ENCODE measurements around the gene SUPT4H1.

SUPT4H1 gene

DNA sequence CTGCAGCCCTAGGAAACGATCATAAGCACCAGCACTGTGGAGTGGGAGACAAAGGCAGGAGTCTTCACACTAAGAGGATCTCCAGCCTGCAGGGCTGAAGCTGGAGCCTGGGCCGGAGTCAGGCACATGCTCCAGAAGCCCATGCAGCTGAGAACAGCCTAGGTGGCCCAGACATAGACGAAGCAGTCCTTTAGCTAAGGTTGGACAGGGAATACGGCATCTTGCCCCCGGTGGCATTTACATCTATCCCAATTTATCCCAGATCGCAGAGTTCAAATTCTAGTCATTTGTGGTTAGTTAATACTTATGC lies 37.3 kb downstream of the SUPT4H1 start:
- DNase-seq (ENCODE audit: low spot score) (peak; percentile 42), ATAC-seq (ENCODE audit: low read depth) (no peak)
- H3K9me3 ChIP-seq (ENCODE audit: severe bottlenecking) = no peaks in the 10 kb centered on the region
- TF ChIP-seq, protein P1, sequence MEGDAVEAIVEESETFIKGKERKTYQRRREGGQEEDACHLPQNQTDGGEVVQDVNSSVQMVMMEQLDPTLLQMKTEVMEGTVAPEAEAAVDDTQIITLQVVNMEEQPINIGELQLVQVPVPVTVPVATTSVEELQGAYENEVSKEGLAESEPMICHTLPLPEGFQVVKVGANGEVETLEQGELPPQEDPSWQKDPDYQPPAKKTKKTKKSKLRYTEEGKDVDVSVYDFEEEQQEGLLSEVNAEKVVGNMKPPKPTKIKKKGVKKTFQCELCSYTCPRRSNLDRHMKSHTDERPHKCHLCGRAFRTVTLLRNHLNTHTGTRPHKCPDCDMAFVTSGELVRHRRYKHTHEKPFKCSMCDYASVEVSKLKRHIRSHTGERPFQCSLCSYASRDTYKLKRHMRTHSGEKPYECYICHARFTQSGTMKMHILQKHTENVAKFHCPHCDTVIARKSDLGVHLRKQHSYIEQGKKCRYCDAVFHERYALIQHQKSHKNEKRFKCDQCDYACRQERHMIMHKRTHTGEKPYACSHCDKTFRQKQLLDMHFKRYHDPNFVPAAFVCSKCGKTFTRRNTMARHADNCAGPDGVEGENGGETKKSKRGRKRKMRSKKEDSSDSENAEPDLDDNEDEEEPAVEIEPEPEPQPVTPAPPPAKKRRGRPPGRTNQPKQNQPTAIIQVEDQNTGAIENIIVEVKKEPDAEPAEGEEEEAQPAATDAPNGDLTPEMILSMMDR (IDR thresholded peaks at IDR 0.05; ENCODE audit: poor library complexity, severe bottlenecking) = no peak
- no peak overlapping the region for H3K4me3 ChIP-seq (ENCODE audit: severe bottlenecking)
- H3K27me3 ChIP-seq (ENCODE audit: insufficient read depth, poor library complexity, severe bottlenecking) = no peaks in the 10 kb centered on the region
- no peak overlapping the region for H3K27ac ChIP-seq (ENCODE audit: poor library complexity, severe bottlenecking)
- no peaks in the 10 kb centered on the region for H3K36me3 ChIP-seq (ENCODE audit: low read depth)
- H3K4me1 ChIP-seq (ENCODE audit: insufficient read depth, poor library complexity, severe bottlenecking) = no peaks in the 10 kb centered on the region

DNA sequence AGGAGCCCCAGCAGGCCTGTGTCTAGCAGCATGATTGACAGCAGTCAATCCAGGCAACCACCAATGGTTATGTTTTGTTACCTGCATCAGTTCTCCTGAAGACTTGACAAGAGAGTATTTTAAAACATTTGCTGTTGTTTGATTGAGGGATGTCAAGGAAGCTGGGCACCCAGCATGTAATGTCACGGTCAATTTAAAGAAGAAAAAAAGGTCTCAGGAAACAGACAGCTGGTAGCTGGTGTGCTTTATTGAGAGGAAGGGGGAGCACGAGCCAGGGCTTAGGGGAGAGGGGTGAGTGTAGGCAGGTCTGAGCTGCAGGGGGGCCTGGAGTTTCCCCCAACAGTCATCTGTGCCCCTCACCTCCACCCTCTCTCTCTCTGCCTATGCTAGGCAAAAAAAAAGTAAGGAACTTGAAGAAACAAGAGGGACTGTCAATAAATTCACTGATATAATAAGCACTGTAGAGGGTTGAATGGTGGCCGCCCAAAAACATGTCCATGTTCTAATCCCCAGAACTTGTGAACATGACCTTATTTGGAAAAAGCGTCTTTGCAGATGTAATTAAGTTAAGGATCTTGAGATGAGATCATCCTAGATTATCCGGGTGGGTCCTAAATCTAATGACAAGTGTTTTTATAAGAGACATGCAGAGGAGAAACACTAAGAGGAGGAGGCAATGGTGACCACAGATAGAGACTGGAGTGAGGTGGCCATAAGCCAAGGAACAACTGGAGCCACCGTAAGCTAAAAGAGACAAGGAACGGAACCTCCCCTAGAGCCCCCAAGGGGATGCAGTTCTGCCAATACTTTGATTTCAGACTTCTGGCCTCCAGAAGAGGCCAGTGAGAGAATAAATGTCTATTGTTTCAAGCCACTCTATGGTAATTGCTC lies 37.9 kb downstream of the SUPT4H1 start:
- ATAC-seq (ENCODE audit: low read depth) (no peak), DNase-seq (ENCODE audit: low spot score) (no peak)
- no peaks in the 10 kb centered on the region for H3K9me3 ChIP-seq (ENCODE audit: severe bottlenecking)
- TF ChIP-seq, protein P1 (IDR thresholded peaks at IDR 0.05; ENCODE audit: poor library complexity, severe bottlenecking) = no peak
- H3K27me3 ChIP-seq (ENCODE audit: insufficient read depth, poor library complexity, severe bottlenecking) = no peaks in the 10 kb centered on the region
- no peaks in the 10 kb centered on the region for H3K36me3 ChIP-seq (ENCODE audit: low read depth)
- H3K4me1 ChIP-seq (ENCODE audit: insufficient read depth, poor library complexity, severe bottlenecking) = no peaks in the 10 kb centered on the region
- H3K27ac ChIP-seq (ENCODE audit: poor library complexity, severe bottlenecking) = no peak overlapping the region
- H3K4me3 ChIP-seq (ENCODE audit: severe bottlenecking) = no peak overlapping the region

DNA sequence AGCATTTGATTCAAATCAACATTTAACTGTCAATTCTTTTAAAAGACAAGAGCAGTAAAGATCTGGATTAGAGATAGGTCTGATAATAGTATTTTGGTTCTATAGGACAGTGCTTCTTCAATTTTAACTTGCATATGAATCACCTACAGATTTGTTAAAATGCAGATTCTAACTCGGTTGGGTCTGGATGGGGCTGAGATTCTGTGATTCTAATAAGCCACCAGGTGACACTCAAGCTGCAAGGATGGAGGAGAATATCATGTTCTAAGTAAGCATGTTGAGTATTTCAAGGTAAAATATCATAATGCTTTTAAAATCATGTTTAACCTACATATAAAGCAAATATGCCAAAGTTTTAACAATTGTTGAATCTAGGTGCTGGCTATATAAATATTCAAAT lies 39.2 kb downstream of the SUPT4H1 start:
- Histone ChIP-seq H3K27ac (ENCODE audit: poor library complexity, severe bottlenecking) (no peak overlapping the region), H3K36me3 (ENCODE audit: low read depth) (no peaks in the 10 kb centered on the region), H3K9me3 (ENCODE audit: severe bottlenecking) (no peaks in the 10 kb centered on the region), H3K27me3 (ENCODE audit: insufficient read depth, poor library complexity, severe bottlenecking) (no peaks in the 10 kb centered on the region), H3K4me3 (ENCODE audit: severe bottlenecking) (no peak overlapping the region), H3K4me1 (ENCODE audit: insufficient read depth, poor library complexity, severe bottlenecking) (no peaks in the 10 kb centered on the region)
- DNase-seq (ENCODE audit: low spot score) (no peak), ATAC-seq (ENCODE audit: low read depth) (no peak)
- TF ChIP-seq, protein P1 (IDR thresholded peaks at IDR 0.05; ENCODE audit: poor library complexity, severe bottlenecking) = peak; percentile 23

DNA sequence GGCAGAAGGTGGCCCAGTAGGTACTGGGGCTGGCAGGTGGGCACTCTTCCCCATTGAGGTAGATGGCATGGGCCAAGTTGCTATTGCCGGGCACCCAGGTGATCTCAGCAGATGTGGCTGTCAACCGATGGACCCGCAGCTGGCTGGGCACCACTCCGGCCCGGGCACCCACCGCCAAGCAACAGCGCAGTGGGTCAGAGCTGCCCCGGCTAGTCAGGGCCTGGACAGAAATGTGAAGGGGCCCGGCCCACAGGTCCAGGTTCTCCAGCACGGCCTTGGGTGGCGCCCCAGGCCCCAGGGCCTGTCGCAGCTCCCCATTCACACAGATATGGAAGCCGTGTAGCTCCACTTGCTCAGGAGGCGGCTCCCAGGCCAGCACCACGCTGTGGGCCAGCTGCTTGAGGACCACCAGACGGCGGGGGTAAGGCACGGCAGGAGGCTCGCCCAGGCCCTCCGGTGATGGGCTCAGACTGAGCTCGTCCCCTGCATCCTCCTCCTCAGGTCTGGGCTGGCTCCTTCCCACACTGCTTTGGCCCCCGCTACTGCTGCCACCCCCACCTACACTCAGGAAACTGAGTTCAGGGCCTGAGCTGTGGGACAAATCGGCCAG lies 39.9 kb downstream of the SUPT4H1 start:
- H3K36me3 ChIP-seq (ENCODE audit: low read depth) = no peaks in the 10 kb centered on the region
- H3K4me1 ChIP-seq (ENCODE audit: insufficient read depth, poor library complexity, severe bottlenecking) = no peaks in the 10 kb centered on the region
- ATAC-seq (ENCODE audit: low read depth) = no peak
- TF ChIP-seq, protein P1 (IDR thresholded peaks at IDR 0.05; ENCODE audit: poor library complexity, severe bottlenecking) = no peak
- H3K27me3 ChIP-seq (ENCODE audit: insufficient read depth, poor library complexity, severe bottlenecking) = no peaks in the 10 kb centered on the region
- no peak overlapping the region for H3K27ac ChIP-seq (ENCODE audit: poor library complexity, severe bottlenecking)
- no peak for DNase-seq (ENCODE audit: low spot score)
- H3K4me3 ChIP-seq (ENCODE audit: severe bottlenecking) = no peak overlapping the region
- H3K9me3 ChIP-seq (ENCODE audit: severe bottlenecking) = no peaks in the 10 kb centered on the region

DNA sequence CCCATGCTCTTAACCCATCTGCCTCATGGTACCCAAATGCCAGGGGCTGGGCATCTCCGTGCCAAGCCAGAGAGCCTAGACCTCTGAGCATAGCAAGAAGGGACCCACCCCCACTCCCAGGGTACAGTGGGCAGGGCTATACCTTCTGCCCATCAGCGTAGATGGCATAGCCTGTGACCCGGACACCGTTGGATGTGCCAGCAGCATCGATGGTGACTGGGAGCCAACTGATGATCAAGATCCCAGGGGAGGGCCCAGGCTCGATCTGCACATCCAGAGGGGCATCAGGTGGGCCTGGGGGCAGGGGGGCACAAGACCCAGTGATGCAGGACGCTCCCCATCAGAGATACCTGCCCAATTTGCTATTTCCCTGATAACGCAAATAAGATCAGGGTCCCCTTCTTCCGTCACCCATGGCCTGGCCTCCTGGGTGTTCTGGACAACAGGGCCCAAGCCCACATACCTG lies 40.5 kb downstream of the SUPT4H1 start:
- H3K36me3 ChIP-seq (ENCODE audit: low read depth) = no peaks in the 10 kb centered on the region
- H3K27me3 ChIP-seq (ENCODE audit: insufficient read depth, poor library complexity, severe bottlenecking) = no peaks in the 10 kb centered on the region
- no peak overlapping the region for H3K27ac ChIP-seq (ENCODE audit: poor library complexity, severe bottlenecking)
- peak; percentile 66 for DNase-seq (ENCODE audit: low spot score)
- H3K4me1 ChIP-seq (ENCODE audit: insufficient read depth, poor library complexity, severe bottlenecking) = no peaks in the 10 kb centered on the region
- no peaks in the 10 kb centered on the region for H3K9me3 ChIP-seq (ENCODE audit: severe bottlenecking)
- TF ChIP-seq, protein P1 (IDR thresholded peaks at IDR 0.05; ENCODE audit: poor library complexity, severe bottlenecking) = no peak
- no peak for ATAC-seq (ENCODE audit: low read depth)
- H3K4me3 ChIP-seq (ENCODE audit: severe bottlenecking) = no peak overlapping the region
